ENCODE results near the gene AHCY.

DNA sequence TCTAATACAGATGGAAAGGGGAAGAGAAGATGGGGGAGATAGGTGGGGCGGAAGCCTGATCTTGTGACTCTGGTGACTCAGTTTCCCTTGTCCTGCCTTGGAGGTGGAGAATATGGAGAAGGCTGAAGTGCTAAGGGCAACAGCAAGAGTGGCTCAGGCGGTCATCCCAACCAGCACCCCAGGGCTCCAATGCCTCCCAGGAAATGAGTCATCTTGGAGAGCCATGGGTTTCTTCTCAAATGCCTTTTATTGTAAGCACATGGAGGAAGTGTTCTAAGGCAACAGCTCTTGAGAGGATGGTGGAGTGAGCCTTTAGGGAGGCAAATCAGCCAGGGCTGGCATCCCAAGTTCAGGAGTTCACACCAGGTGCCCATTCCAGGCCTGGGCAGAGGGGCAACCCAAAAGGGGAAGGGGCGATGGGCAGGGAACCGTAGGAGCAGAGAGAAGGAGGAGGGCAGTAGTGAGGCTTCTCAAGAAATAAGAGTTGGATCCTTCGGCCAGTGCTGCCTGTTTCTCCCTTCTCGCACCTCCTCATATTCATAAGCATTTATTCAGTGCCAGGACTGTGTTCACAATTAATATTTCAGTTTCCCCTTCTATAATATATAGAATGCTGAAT lies 13.2 kb upstream of the AHCY start:
- TF ChIP-seq, protein P1, sequence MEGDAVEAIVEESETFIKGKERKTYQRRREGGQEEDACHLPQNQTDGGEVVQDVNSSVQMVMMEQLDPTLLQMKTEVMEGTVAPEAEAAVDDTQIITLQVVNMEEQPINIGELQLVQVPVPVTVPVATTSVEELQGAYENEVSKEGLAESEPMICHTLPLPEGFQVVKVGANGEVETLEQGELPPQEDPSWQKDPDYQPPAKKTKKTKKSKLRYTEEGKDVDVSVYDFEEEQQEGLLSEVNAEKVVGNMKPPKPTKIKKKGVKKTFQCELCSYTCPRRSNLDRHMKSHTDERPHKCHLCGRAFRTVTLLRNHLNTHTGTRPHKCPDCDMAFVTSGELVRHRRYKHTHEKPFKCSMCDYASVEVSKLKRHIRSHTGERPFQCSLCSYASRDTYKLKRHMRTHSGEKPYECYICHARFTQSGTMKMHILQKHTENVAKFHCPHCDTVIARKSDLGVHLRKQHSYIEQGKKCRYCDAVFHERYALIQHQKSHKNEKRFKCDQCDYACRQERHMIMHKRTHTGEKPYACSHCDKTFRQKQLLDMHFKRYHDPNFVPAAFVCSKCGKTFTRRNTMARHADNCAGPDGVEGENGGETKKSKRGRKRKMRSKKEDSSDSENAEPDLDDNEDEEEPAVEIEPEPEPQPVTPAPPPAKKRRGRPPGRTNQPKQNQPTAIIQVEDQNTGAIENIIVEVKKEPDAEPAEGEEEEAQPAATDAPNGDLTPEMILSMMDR (IDR thresholded peaks at IDR 0.05; ENCODE audit: low read depth, low read length) = no peak
- TF ChIP-seq EZH2phosphoT487 (IDR thresholded peaks at IDR 0.05; ENCODE audit: low read depth) = no peak
